Embryonic facial prominence (tissue), 1 donor: ENCODE data around the gene SLC25A2.

Experiments used
- DNase-seq: peaks from one replicate; pipeline ENCODE4 v3.0.0-alpha.2; 2016; ENCODE audit errors: extremely low spot score

Gene SLC25A2

GRCh38 chr5:141313711-141314110 is 9.9 kb upstream of the SLC25A2 start:
- DNase-seq, result no peak

DNA sequence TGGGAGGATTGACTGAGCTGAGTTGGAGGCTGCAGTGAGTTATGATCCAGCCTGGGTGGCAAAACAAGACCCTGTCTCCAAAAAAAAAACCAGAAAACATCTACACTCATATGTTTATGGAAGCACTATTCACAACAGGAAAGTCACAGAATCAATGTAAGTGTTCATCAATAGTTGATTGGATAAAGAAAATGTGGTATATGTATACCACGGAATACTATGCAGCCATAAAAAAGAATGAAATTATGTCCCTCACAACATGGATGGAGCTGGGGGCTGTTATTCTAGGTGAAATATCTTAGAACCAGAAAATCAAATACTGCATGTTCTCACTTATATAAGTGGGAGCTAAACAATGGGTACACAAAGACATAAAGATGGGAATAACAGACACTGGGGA is 2.8 kb upstream of the SLC25A2 start:
- no peak for DNase-seq

GRCh38 chr5:141298376-141298775 is 5.5 kb downstream of the SLC25A2 start:
- DNase-seq, result no peak

GRCh38 chr5:141272906-141273305 is 30.9 kb downstream of the SLC25A2 start:
- no peak for DNase-seq

- no peak for DNase-seq
Observed at GRCh38 chr5:141269195-141269594, 34.7 kb downstream of the SLC25A2 start.

DNA sequence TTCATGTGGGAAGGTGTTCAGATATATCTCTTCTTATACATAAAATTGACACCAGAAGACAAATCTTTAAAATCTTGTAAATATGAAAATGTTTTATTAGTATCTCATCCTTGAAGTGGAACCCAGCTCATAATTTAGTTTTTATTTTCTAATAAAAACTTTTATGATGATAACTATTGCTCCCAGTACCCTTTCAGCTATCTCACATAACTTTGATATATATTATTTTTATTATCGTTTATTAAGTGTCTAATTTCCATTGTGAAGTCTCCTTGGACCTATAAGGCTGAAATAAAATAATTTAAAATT is 42.7 kb downstream of the SLC25A2 start:
- no peak for DNase-seq

GRCh38 chr5:141260458-141261237 is 43.2 kb downstream of the SLC25A2 start:
- no peak for DNase-seq

DNA sequence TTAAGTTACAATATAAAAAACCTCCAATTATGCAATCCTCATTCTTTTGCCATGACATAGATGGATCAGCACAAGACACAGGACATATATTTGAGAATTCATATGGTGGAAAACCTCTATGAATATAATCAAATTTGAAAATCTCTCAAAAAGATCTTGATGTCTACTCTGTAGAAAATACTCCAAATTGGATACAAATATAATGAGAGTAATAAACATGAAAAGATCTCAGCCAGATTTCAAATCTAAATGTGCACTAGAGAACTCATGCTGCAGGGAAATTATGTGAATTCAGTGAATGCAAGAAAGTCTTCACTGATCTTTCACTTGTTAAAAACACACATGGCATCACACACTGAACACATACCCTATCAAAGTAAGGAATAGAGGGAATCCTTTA is 44.9 kb downstream of the SLC25A2 start:
- no peak for DNase-seq

DNA sequence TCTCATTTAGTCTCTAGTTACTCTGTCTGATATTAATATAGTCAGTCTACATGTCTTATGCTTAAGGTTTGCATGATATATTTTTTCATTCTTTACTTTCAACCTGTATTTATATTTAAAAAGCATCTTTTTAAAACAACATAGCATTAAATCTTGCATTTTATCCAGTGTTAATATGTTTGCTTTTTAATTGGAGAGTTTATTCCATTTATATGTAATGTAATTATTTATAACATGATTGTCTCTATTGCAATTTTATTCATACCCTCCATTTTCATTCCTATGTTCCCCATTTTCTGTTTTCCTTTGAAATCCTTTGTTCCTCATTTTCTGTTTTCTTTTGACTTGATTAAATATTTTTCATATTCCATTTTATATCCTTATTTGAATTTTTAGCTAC is 45.4 kb downstream of the SLC25A2 start:
- DNase-seq, result no peak
